GM19351 (cell line): ENCODE data around the gene ASCL4.

ENCODE experiments used
- ATAC-seq: cut with Tn5 transposase; IDR thresholded peaks from one replicate; pipeline ENCODE4 v1.9.1; 2021; ENCODE audit warnings: mild to moderate bottlenecking, moderate library complexity; ENCODE audit not compliant: unreplicated experiment

The ASCL4 gene

DNA sequence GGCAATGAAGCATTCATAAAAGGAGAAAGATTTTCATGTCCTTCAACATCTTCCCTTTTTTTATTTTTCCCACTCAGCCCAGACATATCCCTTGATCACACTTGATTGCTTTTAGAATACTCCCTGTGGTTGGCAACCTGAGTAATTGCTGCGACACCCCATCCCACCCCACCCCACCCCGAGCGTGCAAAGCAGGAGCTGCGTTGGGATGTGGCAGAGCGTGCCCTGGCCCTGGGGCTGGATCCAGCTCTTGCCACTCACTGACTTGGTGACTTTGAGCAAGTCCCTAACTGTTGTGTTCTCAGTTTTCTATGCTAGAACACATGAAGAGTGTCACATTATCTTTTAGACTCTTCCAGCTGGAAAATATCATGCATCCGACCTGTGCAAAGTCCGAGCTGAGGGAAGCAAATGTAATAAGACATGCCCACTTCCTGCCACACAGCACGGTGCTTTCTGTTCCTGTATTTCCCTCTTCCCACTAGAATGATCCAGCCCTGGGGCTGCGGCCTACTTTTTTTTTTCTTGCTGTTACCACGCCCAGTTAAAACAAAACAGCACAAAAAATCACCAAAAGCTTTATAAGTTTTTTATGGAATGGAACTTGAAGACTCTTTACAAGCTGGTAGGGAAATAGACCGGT is 4.0 kb downstream of the ASCL4 start:
- no peak for ATAC-seq

- peak; percentile 80 for ATAC-seq
These were observed 4.8 kb downstream of the ASCL4 start for GRCh38 chr12:107779077-107779831.

DNA sequence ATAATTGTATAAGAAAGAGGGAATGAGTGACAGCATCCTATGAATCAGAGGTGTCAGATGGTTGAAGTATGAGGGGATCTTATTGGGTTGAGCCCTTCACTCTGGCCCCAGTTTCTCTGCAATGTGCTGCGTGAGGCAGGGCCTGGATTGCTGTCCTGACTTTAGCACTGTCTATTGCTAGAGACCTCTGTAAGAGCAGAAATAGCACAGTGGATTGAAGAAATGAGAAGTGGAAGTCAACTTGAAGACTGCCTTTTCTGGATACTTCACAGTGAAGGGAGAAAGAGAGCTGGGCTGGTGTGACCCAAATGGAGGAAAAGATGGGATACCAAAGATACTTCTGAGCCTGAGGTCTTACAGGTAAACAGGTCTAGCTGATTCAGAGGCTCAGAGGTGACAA is 5.8 kb downstream of the ASCL4 start:
- ATAC-seq, result no peak

DNA sequence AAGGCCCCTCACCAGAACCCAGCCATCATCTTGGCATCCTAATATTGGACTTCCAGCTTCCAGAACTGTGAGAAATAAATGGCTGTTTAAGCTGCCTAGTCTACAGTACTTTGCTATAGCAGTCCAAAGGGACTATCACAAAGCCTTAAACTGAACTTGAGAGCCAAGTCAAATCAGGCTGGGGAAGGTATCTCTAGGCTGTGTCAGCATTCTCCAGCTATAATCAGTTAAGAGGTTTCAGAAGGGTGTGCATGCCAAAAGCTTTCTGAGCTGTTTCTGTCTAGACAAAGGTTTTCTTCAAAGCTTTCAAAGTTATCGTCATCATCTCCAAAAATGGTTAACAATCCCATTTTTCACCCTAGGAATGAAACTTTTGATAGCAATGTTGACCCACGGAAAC is 7.6 kb downstream of the ASCL4 start:
- no peak for ATAC-seq

GRCh38 chr12:107783406-107784376 is 9.2 kb downstream of the ASCL4 start:
- peak; percentile 63 for ATAC-seq

- no peak for ATAC-seq
These were observed 13.8 kb downstream of the ASCL4 start for GRCh38 chr12:107788281-107788680.

DNA sequence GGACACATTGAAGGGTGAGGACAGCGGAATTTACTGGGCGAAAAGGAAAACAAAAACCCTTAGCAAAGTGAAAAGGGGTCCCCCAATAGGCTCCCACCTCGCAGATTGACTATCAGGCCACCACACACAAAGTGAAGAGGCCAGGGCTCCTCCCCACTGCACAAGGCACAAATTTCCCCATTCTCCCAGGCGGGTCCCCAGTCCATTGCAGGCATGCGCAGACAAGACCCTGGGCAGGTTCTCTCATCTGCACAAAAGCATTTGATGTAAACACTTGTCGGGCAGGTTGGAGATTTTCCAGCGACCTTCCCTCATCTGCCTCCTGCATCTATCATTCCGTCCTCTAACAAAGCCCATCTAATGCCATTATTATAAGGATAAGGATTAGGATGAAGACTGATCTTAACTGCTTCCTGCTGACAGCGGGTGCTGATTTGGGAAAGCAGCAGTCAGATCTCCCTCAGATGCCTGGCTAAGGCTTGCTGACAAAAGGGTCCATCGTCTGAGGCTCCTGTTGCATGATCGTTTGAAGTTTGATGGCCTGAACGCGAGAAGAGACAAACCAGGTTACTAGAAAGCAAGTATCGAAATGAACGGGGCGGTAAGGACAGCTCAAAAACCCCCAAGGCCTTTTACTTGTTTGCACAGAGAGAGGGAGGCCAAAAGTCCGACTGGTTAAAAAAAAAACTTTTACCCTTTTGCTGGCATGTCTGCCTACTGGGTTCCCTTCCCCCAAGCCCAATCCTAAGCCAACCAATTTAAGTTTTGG is 14.4 kb downstream of the ASCL4 start:
- no peak for ATAC-seq

DNA sequence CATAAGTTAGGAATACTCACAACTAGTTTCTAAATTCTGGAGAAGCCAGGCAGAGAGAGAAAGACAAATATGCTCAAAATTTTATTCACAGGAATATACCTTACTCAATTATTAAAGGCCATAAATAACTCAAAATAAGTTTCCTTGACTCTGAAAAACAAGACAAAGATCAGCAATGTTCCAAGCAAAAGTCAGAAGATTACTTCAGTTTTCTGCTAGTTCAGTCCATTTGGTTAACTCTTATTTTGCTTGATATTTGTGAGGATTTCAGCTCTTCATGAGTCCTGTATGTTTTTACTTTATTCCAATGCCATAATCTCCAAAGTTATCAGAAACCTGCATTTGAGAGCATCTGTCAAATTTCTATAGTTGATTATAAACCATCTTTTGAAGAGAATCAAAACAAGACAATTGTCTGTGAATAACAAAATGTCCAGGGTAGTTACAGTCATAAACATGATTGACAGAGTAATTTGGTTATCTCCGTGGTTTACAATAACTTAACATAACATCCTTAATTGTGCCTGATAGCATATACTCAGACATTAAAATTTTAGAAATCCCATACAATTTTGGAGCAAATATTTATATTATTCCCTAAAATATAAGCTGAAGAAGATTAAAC is 17.1 kb downstream of the ASCL4 start:
- no peak for ATAC-seq

DNA sequence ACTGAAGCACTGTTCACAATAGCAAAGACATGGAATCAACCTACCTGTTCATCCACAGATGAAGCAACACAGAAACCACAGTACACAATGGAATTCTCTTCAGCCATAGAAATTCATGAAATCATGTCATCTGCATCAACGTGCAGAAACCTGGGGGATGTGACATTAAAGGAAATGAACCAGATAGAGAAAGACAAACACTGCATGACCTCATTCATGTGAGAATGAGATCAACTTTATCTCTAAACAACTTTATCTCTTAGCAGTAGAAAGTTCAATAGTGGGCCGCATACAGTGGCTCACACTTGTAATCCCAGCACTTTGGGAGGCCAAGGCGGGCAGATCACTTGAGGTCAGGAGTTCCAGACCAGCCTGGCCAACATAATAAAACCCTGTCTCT is 19.9 kb downstream of the ASCL4 start:
- ATAC-seq, result no peak

- ATAC-seq, result no peak
These were observed 24.1 kb downstream of the ASCL4 start for GRCh38 chr12:107798580-107798979.

GRCh38 chr12:107801150-107801549 is 26.6 kb downstream of the ASCL4 start:
- no peak for ATAC-seq

GRCh38 chr12:107803092-107803491 is 28.6 kb downstream of the ASCL4 start:
- ATAC-seq, result no peak

DNA sequence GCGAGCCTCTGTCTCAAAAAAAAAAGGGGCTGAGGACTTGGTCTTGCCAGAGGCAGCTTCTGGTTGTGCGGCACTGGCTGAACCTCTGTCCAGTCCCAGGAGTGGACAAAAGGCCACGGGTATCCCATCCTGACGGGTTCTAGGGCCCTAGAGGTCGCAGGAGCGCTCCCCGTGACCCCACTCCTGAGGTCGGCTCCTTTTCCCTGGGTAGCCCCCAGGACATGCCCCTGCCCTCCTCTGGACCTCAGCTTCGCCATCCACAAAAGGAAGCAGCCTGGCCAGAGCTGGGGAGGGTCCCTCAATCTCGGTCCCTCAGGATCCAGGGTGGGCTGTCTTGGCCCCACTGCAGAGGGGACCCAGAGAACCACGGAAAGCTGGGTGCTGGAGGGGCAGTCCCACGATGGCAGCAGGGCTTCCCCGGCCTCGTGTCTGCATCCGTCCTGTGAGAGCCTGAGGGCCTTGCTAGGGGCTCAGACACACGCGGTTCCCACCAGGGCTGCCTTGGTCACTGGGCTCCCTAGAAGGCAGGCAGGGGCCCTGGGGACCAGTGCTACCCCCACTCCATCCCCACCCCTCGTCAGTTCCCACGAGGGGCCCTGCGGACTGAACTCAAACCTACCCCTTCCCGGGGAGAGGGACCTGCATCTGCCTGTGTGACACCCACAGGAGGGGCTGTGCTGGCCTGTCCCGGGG is 31.1 kb downstream of the ASCL4 start:
- ATAC-seq, result no peak

DNA sequence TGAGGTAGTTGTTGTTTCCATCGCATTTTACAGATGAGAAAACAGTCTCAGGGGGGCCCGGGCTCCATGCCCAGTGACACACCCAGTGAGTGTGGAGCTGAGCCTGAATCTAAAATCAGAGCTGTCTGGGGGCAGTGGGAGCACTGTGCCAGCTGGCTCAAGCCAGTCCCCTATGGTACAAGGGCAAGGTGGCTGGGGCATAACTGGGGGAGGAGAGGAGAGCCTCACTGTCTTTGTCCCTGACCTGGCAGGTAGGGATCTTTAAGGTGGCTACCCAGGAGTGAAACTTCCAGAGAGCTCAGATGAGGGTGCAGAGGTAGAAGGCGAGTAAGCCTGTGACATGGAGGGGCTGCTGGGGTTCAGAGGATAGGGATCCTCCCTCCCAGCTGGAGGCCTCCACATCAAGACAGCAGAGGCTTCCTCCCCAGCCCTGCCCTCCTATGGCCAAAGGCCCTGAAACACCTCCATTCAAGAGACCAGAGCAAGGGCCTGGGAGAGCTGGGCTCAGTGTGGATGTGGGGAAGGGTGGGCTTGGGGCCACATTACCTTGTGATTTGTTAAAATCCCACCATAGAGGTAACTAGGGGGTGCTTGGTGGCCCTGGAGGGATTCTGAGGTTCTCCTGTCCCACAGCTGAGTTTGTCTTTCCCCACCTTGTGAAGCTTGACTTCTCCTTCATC is 33.1 kb downstream of the ASCL4 start:
- no peak for ATAC-seq

DNA sequence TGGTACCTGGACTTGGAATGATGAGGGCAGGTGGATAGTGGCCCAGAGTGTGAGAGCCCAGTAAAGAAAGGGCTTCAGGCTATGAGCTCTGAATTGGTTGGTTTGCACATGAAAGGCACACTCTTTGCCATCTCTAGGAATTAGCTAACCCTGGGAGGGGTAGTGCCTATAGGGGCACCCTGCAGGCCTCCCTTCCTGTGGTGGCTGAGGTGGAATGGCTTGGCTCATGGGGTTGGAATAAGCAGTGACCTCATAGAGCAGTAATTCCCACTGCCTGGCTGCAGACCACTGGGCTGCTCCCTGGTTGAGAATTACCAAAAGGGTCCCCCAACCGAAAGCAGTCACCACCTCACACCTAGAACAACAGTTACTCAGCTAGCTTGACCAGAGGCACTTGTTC is 42.7 kb downstream of the ASCL4 start:
- no peak for ATAC-seq

DNA sequence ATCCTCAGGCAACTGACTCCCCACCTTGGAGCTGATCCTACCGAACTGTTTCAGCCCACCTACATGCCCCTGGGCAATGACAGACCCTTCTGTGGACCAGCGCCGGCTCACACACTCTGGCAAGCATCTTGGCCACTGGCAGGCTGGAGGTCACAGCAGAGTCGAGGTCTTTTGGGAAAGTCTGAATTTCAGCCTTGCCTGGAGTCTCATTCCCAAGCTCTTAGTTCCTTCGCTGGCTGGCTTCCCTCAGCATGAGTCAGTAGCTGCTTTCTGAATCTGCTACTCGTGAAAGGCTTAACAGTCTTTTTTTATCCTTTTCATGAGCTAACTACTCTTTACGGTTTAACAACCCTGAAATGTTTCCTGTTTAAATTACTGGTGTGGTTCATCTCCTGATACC is 44.5 kb downstream of the ASCL4 start:
- ATAC-seq, result no peak

DNA sequence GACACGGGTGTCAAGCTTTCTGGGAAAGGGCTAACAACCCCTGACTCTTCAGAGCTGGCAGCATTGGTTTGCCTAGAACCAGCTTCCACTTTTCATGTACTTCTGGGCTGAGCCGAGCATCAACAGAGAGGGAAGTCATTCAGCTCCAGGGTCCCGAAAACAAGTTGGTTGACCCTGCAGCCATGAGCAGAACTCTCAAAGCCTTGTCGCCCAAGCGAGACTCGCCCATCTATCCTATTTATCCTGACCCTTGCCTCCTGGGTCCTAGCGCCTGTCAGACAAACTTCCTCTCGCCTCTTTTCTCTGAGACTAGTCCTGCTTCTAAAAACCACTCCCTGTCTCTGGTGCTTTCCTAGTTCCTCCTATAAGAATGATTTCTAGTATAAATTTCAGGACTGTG is 47.9 kb downstream of the ASCL4 start:
- no peak for ATAC-seq
